HL-60 (cell line): Measurements from ENCODE around the gene CDK19.

ENCODE experiments used
- GABPA ChIP-seq: IDR thresholded peaks from 2 replicates; pipeline ENCODE4 v1.6.1; 2012; ENCODE audit warnings: low read depth
- TF ChIP-seq, protein P1 (sequence below): IDR thresholded peaks from one replicate; pipeline ENCODE4 v1.5.1; 2011; ENCODE audit warnings: low read length, control low read depth, inconsistent platforms; ENCODE audit not compliant: insufficient read depth

DNA sequence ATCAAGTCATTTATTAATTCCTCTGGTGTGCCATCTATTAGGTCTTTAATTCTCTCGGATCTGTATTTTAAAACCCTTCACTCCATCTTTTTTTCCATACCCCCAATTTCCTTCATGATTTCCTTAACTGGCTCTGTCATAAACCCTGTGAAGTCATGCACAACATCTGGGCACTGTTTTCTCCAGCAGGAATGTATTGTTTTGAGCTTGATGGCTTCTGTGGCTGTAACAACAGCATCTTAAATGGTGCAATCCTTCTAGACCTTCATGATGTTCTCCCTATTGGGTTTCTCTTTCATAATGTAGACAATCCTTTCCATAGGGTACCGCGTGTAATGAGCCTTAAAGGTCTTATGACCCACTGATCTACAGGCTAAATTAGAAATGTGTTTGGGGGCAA is 29.0 kb downstream of the CDK19 start:
- TF ChIP-seq, protein P1, sequence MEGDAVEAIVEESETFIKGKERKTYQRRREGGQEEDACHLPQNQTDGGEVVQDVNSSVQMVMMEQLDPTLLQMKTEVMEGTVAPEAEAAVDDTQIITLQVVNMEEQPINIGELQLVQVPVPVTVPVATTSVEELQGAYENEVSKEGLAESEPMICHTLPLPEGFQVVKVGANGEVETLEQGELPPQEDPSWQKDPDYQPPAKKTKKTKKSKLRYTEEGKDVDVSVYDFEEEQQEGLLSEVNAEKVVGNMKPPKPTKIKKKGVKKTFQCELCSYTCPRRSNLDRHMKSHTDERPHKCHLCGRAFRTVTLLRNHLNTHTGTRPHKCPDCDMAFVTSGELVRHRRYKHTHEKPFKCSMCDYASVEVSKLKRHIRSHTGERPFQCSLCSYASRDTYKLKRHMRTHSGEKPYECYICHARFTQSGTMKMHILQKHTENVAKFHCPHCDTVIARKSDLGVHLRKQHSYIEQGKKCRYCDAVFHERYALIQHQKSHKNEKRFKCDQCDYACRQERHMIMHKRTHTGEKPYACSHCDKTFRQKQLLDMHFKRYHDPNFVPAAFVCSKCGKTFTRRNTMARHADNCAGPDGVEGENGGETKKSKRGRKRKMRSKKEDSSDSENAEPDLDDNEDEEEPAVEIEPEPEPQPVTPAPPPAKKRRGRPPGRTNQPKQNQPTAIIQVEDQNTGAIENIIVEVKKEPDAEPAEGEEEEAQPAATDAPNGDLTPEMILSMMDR, result no peak
- TF ChIP-seq GABPA, result no peak
